Activated naive CD8-positive, alpha-beta T cell (primary cell): ENCODE data around the gene KLRD1.
"Not testable (repeated sequence)": the region's sequence is repeated elsewhere in the genome, so short reads cannot be mapped to it uniquely, and the experiment has no call there.

Experiments
- H3K27ac Mint-ChIP-seq: one replicate; pipeline ENCODE4 v1.8.0; 2021; ENCODE audit warnings: mixed read lengths
- H3K27me3 Mint-ChIP-seq: one replicate; pipeline ENCODE4 v1.8.0; 2021; ENCODE audit warnings: mixed read lengths
- H3K36me3 Mint-ChIP-seq: one replicate; pipeline ENCODE4 v1.8.0; 2021; ENCODE audit warnings: mixed read lengths
- H3K4me1 Mint-ChIP-seq: one replicate; pipeline ENCODE4 v1.8.0; 2021; ENCODE audit warnings: low read depth, mixed read lengths
- H3K4me3 Mint-ChIP-seq: one replicate; pipeline ENCODE4 v1.8.0; 2021; ENCODE audit warnings: mild to moderate bottlenecking, mixed read lengths
- H3K9me3 Mint-ChIP-seq: one replicate; pipeline ENCODE4 v1.8.0; 2021; ENCODE audit warnings: low read depth, mixed read lengths

KLRD1 gene

DNA sequence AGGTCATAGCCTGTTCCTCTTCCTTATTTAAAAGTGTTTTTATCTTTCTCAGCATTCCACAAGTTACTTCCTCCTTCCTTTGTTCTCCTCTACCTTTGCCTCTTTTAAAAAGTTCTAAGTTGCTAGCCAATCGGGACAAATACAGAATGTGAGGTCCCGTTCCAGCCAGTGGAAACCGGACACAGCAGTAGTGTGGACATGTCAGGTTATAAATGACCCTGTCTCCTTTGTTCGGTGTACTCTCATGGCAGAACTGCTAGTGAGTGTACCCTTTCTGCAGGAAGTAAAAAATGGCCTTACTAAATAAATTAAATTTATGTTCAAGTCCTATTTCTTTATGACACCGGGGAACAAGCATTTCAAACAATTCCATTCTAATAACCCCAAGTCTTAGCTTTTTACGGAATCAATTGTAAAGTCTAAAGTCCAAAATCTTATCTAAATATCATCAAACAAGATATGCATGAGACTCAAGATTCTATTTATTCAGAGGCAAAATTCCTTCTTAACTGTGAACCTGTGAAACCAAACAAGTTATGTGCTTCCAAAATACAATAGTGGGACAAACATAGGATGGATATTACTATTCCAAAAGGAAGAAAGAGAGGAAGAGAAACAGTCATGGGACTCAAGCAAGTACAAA lies 64.3 kb downstream of the KLRD1 start:
- H3K36me3 Mint-ChIP-seq, result peaks cover 38% of the 10 kb centered on the region
- not testable (repeated sequence) for H3K9me3 Mint-ChIP-seq, H3K27ac Mint-ChIP-seq, H3K27me3 Mint-ChIP-seq
- H3K4me3 Mint-ChIP-seq, result peak overlapping the region; percentile 60
- H3K4me1 Mint-ChIP-seq, result peaks cover 81% of the 10 kb centered on the region

DNA sequence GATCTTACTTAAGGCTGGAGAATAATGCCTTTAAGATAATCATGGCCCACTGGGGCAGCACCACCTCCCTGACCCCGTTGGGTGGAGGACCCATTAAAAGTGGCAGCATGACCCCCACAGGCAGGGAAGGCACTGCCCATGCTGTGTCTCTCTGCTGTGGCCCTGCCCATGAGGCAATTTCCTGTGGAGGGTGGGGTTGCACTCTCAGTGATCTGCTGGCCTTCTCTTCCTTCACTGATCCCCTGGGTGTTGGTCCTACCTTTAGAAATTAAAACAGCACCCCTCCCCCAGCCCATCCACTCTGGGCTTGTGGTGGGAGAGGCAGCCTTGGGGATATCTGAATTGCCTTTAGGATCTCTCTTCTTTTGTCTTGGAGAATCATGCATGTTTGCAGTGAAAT lies 64.9 kb downstream of the KLRD1 start:
- Mint-ChIP-seq H3K9me3 (peaks cover 5% of the 10 kb centered on the region), H3K36me3 (peaks cover 38% of the 10 kb centered on the region), H3K27ac (no peak overlapping the region), H3K4me1 (peaks cover 86% of the 10 kb centered on the region), H3K4me3 (peak overlapping the region; percentile 35), H3K27me3 (no peaks in the 10 kb centered on the region)

DNA sequence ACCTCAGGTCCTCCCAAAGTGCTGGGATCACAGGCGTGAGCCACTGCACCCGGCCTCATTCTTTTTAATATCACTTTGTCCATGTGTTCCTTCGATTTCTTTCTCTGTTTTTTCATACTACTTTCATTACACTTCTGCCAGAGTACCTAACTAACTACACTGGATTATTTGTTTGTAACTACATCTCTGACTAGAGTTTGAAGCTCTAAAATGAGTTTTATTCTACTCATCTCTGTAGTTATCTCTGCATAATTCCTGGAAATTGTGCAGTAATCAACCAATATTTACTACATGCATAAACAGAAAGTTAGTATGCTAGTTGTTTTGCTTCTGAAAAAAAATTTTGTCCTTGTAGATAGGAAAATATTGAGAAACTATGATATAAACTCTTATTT lies 67.0 kb downstream of the KLRD1 start:
- H3K4me1 Mint-ChIP-seq, result peaks cover 87% of the 10 kb centered on the region

DNA sequence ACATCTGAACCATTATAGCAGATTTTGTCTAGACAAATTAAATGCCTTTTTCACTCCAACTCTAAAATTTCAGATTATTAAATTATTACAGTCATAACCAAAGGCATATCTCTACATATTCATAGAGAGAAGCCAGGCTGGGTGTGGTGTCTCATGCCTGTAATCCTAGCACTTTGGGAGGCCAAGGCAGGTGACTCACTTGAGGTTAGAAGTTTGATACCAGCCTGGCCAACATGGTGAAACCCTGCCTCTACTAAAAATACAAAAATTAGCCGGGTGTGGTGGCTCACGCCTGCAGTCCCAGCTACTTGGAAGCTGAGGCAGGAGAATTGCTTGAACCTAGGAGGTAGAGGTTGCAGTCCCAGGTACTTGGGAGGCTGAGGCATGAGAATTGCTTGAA lies 71.1 kb downstream of the KLRD1 start:
- H3K27me3 Mint-ChIP-seq, H3K9me3 Mint-ChIP-seq: not testable (repeated sequence)
- Mint-ChIP-seq H3K36me3 (peaks cover 32% of the 10 kb centered on the region), H3K27ac (peak overlapping the region; percentile 91), H3K4me3 (peak overlapping the region; percentile 48), H3K4me1 (peaks cover 88% of the 10 kb centered on the region)

More for the DNA sequence above, 67.0 kb downstream of the KLRD1 start:
- peaks cover 39% of the 10 kb centered on the region for H3K36me3 Mint-ChIP-seq
- H3K27ac Mint-ChIP-seq, result no peak overlapping the region
- no peaks in the 10 kb centered on the region for H3K9me3 Mint-ChIP-seq
- H3K4me3 Mint-ChIP-seq, result peak overlapping the region; percentile 68
- H3K27me3 Mint-ChIP-seq, result no peaks in the 10 kb centered on the region
